Stimulated activated CD8-positive, alpha-beta memory T cell treated with anti-CD3 and anti-CD28 coated beads, Interleukin-12 subunit alpha, Interleukin-12 subunit beta, amount 100 ng/mL, for 4 hours (primary cell): ENCODE measurements around the gene CYB5R4.

Source experiments
- DNase-seq: peaks from one replicate; pipeline ENCODE4 v3.0.0-alpha.2; 2020; ENCODE audit warnings: low read depth

Gene CYB5R4

GRCh38 chr6:83978997-83979396, 119.5 kb downstream of the CYB5R4 start:
- DNase-seq = no peak

- DNase-seq = no peak
Observed at GRCh38 chr6:83984411-83984810, 124.9 kb downstream of the CYB5R4 start.

DNA sequence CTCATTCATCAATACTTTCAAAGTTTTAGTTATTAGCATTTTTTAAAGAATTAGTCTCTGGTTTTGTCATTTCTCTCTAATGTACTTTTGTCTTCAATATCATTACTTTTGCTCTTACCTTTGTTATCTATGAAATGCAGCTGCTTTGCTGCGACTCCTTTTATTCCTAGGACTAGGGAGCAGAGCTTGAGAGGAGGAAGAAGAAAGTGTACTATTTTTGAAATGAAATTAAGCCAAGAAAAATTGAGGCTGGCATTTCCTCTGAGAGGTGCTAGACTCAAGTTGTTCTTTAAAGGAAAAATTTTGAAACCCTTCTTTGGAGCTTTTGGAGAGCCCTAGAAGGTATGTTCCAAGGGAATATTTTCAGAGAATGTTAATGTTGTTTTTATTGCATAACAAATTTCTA, 125.8 kb downstream of the CYB5R4 start:
- no peak for DNase-seq

DNA sequence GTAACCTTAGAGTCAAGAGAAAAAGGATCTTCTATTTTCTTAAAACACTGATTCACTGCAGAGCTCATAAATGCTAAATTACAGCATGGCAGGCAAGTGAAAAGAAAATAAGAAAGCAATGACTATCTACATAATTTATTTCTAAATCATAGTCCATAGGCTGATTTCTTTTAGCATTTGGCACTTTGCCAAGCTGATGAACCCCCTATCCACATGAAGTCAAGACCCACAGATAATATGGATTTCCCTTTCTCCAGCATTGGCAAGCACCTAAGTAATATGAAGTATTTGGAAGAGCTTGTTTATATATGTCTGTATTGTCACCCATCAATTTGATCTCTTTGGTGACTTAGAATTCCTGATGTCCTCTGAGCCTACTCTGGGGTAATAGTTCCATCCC, 126.2 kb downstream of the CYB5R4 start:
- DNase-seq = no peak

- no peak for DNase-seq
Observed at GRCh38 chr6:83998021-83998584, 138.6 kb downstream of the CYB5R4 start.

GRCh38 chr6:84001119-84001518, 141.6 kb downstream of the CYB5R4 start:
- no peak for DNase-seq

- no peak for DNase-seq
Observed at GRCh38 chr6:84002226-84002625, 142.7 kb downstream of the CYB5R4 start.

- DNase-seq = no peak
Observed at GRCh38 chr6:84003131-84003530, 143.6 kb downstream of the CYB5R4 start.

GRCh38 chr6:84003654-84004053, 144.2 kb downstream of the CYB5R4 start:
- no peak for DNase-seq

DNA sequence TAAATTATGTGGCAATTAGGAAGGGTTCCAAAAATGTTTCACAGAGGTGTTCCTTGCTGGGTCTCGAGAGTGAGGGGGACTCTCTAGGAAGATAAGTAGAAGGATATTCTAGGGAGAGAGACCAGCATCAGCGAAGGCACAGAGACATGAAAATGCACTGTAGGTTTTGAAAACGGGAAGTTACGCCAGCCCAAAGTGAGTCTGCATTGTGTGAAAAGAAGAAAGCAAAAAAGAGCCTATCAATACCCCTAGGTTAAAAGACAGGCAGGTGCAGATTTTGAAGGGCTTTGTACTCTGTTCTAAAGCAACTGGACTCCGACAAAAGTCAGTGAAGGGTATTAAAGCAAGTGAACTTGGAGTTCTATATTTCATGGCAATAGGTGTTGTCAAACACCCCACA, 148.4 kb downstream of the CYB5R4 start:
- no peak for DNase-seq

DNA sequence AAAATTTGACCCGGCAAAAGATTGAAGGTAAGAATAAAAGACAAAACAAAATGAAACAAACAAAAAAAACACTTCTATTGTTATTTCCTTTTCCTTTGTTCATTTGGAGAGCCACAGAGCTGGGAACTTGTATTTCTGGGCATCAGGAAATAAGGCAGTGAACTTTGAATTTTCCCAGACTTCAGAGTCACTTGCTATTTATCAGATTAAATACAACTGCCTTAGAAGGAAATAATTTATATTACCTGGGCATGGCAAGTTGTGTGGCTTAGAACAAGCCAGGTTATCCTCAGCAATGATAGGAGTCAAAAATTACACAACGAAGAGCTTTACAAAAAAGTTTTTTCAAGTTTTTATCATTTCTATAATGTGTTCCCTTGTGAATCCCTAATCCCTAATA, 153.9 kb downstream of the CYB5R4 start:
- no peak for DNase-seq

DNA sequence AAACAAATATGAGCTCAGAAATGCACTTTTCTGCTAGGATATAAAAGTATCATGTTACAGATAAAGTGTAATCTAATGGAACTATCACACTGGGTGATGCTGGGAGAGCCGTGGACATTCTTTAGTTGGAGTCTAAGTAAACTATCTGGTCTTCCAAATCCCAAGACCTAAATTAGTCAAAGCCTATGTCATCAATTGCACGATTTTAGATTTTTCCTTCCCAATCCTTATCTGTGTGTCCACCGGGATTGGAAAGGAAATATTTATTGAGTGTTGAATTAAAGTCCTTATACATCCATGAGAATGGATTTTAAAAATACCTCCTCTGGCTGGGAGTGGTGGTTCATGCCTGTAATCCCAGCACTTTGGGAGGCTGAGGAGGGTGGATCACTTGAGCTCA, 154.4 kb downstream of the CYB5R4 start:
- DNase-seq = no peak

DNA sequence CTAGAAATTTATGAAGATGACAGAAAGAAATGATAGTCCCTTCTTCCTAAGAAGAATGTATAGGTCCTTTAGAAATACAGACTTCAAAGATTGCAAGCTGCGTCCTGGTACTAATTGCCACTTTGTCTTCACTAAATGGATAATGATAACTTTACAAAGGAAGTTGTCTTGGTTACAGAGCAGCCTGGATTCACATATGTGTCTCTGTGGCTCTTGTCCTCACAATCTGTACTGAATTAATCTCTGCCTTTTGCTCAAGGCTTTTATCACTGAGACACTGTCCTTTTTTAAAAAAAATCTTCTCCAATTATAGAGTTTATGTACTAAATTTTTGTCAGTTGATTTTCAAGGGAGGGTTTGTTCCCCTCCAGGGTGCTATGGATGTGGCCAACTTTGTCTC, 156.5 kb downstream of the CYB5R4 start:
- no peak for DNase-seq
